Measurements from ENCODE around the gene PPP6R3. TPM values are rescaled to one million over a fixed set of nuclear protein-coding genes. Genes with fewer than 3 reads are reported as not detected.
A peak's percentile ranks its signal among the peaks of the same experiment; 100 is the strongest.

The PPP6R3 gene
- polyA plus RNA-seq, 1 of the 3 experiments (the other 2 are of a cell fraction) = 28.1 TPM

DNA sequence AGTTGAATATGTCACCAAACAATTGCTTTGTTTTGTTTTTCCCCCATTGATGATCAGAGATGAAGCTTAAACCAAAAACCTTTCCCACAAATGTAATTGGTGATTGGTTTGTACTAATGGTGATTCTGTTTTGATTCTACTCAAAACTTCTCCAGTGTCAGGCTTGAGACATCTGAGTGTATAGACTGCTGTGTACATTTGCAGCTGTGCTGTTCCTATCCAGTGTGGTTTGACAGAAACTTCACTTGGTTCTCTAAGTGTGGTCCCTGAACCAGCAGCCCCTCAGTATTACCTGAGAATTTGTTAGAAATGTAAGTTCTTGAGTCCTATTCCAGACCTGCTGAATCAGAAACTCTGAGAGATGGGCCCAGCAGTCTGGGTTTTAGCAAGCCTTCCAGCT is 84.8 kb downstream of the PPP6R3 start (continued):
- TF ChIP-seq SIN3A (IDR thresholded peaks at IDR 0.05; ENCODE audit: borderline replicate concordance, low read depth, low read length) = no peak
- TF ChIP-seq, protein P1, sequence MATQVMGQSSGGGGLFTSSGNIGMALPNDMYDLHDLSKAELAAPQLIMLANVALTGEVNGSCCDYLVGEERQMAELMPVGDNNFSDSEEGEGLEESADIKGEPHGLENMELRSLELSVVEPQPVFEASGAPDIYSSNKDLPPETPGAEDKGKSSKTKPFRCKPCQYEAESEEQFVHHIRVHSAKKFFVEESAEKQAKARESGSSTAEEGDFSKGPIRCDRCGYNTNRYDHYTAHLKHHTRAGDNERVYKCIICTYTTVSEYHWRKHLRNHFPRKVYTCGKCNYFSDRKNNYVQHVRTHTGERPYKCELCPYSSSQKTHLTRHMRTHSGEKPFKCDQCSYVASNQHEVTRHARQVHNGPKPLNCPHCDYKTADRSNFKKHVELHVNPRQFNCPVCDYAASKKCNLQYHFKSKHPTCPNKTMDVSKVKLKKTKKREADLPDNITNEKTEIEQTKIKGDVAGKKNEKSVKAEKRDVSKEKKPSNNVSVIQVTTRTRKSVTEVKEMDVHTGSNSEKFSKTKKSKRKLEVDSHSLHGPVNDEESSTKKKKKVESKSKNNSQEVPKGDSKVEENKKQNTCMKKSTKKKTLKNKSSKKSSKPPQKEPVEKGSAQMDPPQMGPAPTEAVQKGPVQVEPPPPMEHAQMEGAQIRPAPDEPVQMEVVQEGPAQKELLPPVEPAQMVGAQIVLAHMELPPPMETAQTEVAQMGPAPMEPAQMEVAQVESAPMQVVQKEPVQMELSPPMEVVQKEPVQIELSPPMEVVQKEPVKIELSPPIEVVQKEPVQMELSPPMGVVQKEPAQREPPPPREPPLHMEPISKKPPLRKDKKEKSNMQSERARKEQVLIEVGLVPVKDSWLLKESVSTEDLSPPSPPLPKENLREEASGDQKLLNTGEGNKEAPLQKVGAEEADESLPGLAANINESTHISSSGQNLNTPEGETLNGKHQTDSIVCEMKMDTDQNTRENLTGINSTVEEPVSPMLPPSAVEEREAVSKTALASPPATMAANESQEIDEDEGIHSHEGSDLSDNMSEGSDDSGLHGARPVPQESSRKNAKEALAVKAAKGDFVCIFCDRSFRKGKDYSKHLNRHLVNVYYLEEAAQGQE (IDR thresholded peaks at IDR 0.05; ENCODE audit: low read depth, low read length) = no peak

DNA sequence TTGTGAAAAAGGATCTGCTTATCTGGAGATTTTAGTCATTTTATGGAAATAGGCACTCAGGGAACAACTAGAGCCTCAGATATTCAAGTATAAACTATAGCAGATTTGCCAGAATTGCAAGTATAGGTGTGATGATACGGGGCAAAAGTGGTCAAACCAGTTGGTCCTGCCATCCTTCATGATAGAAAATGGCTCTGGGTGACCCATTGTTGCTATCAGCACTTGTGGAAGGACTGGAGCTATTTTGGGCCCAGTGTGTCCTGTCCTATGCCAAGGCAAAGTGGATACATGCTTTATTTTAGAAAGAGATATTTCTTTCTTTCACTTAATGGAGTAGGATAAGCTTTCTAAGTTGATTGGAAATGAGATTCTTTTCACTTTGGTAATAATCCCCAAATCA is 85.2 kb downstream of the PPP6R3 start:
- Histone ChIP-seq H4K20me1 (ENCODE audit: insufficient read depth) (peaks cover 52% of the 10 kb centered on the region), H2AFZ (ENCODE audit: low read depth) (no peak overlapping the region), H3K9ac (no peak overlapping the region), H3K4me1 (ENCODE audit: control insufficient read depth in 1 of 2, insufficient read depth in 2 of 2, low read depth in 1 of 2, low read length in 1 of 2) (peaks cover 17 to 30% of the 10 kb centered on the region in 2 experiments), H3K27ac (ENCODE audit: low read depth in 2 of 2, low read length in 1 of 2) (no peak overlapping the region), H3K9me2 (no peaks in the 10 kb centered on the region), H3K4me3 (ENCODE audit: low read depth in 2 of 2, low read length in 1 of 2) (no peak overlapping the region), H3K36me3 (replicated peaks in 1 of 2; ENCODE audit: control insufficient read depth in 1 of 2, insufficient read depth in 2 of 2, low read length in 1 of 2) (peaks cover 41 to 55% of the 10 kb centered on the region in 2 experiments), H3K4me2 (no peak overlapping the region), H3F3A (replicated peaks; ENCODE audit: insufficient read depth) (peaks cover 22% of the 10 kb centered on the region), H3K27me3 (ENCODE audit: insufficient read depth) (no peaks in the 10 kb centered on the region), H3K9me3 (no peaks in the 10 kb centered on the region), H3K79me2 (ENCODE audit: insufficient read depth) (peaks cover 83% of the 10 kb centered on the region)
- TF ChIP-seq TCF12 (IDR thresholded peaks at IDR 0.05) (no peak), GATA2 (CRISPR knock-in tag; IDR thresholded peaks at IDR 0.05) (no peak), PBX3 (IDR thresholded peaks at IDR 0.05) (no peak), MEF2A (IDR thresholded peaks at IDR 0.05; ENCODE audit: borderline replicate concordance, low read depth) (no peak), ZBTB33 (IDR thresholded peaks at IDR 0.05; ENCODE audit: borderline replicate concordance, low read depth) (no peak)
- ChIA-PET CTCF (interaction anchor here (1.2 to 1.7 kb wide), 3 partner anchors 11 to 38 kb away, joined by 3 to 6 read pairs (median 3); no protein-coding TSS in a partner anchor), POLR2A (no interaction called here)
- DNase-seq = no peak
- WGBS (ENCODE audit: low lambda C conversion rate) = 100% methylated on average over 1 of the region's 1 CpG

DNA sequence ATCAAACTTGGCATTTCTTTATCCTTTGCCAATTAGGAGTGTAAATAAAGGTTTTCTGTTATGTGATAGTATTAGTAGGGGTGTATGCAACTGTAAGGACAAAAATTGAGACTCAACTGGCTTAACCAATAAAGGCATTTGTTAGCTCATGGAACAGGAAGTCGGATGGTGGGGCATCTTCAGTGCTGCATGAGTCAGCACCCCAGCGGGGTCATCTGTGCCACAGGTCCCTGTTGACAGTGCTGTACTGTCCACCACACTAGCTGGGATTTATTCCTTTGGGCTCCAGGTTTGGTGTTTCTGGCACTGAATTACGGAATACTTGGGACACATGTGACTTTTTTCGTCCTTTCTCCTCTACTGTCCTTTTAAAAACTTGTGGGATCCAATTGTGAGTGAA is 86.0 kb downstream of the PPP6R3 start:
- H3K4me3 ChIP-seq (ENCODE audit: low read depth in 2 of 2, low read length in 1 of 2) = no peak overlapping the region
- no peak overlapping the region for H3K9ac ChIP-seq
- peaks cover 17 to 30% of the 10 kb centered on the region in 2 experiments for H3K4me1 ChIP-seq (ENCODE audit: control insufficient read depth in 1 of 2, insufficient read depth in 2 of 2, low read depth in 1 of 2, low read length in 1 of 2)
- H3K27me3 ChIP-seq (ENCODE audit: insufficient read depth) = no peaks in the 10 kb centered on the region
- WGBS (ENCODE audit: low lambda C conversion rate) = 81% methylated on average over 4 of the region's 4 CpGs
- H3K9me2 ChIP-seq = no peaks in the 10 kb centered on the region
- no peaks in the 10 kb centered on the region for H3K9me3 ChIP-seq
- H2AFZ ChIP-seq (ENCODE audit: low read depth) = no peak overlapping the region
- peaks cover 40 to 58% of the 10 kb centered on the region in 2 experiments for H3K36me3 ChIP-seq (replicated peaks in 1 of 2; ENCODE audit: control insufficient read depth in 1 of 2, insufficient read depth in 2 of 2, low read length in 1 of 2)
- ChIA-PET POLR2A (no interaction called here), CTCF (interaction anchor here (1.2 to 1.7 kb wide), 2 partner anchors 21 to 37 kb away, joined by 3 to 6 read pairs; no protein-coding TSS in a partner anchor)
- DNase-seq = no peak
- H3K4me2 ChIP-seq = 0 out of 2 replicates have a peak overlapping the region, but pooled peaks have one; percentile 5
- peaks cover 52% of the 10 kb centered on the region for H4K20me1 ChIP-seq (ENCODE audit: insufficient read depth)
- H3K27ac ChIP-seq (ENCODE audit: low read depth in 2 of 2, low read length in 1 of 2) = no peak overlapping the region; a peak in 1 of 4 replicates
- H3K79me2 ChIP-seq (ENCODE audit: insufficient read depth) = peaks cover 78% of the 10 kb centered on the region
- peaks cover 17% of the 10 kb centered on the region for H3F3A ChIP-seq (replicated peaks; ENCODE audit: insufficient read depth)
- no peak for TF ChIP-seq RAD21 (IDR thresholded peaks at IDR 0.05; ENCODE audit: low read length)
- TF ChIP-seq, protein P2, sequence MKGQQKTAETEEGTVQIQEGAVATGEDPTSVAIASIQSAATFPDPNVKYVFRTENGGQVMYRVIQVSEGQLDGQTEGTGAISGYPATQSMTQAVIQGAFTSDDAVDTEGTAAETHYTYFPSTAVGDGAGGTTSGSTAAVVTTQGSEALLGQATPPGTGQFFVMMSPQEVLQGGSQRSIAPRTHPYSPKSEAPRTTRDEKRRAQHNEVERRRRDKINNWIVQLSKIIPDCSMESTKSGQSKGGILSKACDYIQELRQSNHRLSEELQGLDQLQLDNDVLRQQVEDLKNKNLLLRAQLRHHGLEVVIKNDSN (IDR thresholded peaks at IDR 0.05; ENCODE audit: borderline replicate concordance, low read depth) = no peak
- TF ChIP-seq MEF2A (IDR thresholded peaks at IDR 0.05; ENCODE audit: borderline replicate concordance, low read depth) = no peak
- no peak for TF ChIP-seq FOXM1 (IDR thresholded peaks at IDR 0.05; ENCODE audit: low read depth)
- TF ChIP-seq GATA2 (CRISPR knock-in tag; IDR thresholded peaks at IDR 0.05) = no peak
- no peak for TF ChIP-seq RCOR1 (IDR thresholded peaks at IDR 0.05; ENCODE audit: low read length)
- no peak for TF ChIP-seq GABPA (IDR thresholded peaks at IDR 0.05; ENCODE audit: low read depth)
- TF ChIP-seq, protein P1 (IDR thresholded peaks at IDR 0.05; ENCODE audit: low read depth, low read length) = no peak
- no peak for TF ChIP-seq EZH2phosphoT487 (IDR thresholded peaks at IDR 0.05; ENCODE audit: borderline replicate concordance, low read depth)

All from SK-N-SH (cell line).